PC-3 (cell line): ENCODE data around the gene LIF.

Source experiments
- EZH2 ChIP-seq: fragments of 300-600 bp; sonication (generic); IDR thresholded peaks from one replicate; pipeline ENCODE4 v1.6.1; 2017; ENCODE audit warnings: antibody characterized with exemption, mild to moderate bottlenecking, low read length; ENCODE audit not compliant: unreplicated experiment
- EZH2phosphoT487 ChIP-seq: fragments of 300-600 bp; sonication (generic); IDR thresholded peaks from 2 replicates; pipeline ENCODE4 v1.6.1; 2018; ENCODE audit warnings: mild to moderate bottlenecking, antibody characterized with exemption, low read length, borderline replicate concordance
- TF ChIP-seq, protein P1 (sequence below): fragments of 300-600 bp; sonication (generic); conservative IDR thresholded peaks from 2 replicates; pipeline ENCODE4 v1.5.1; 2017; ENCODE audit warnings: antibody characterized with exemption, low read depth, mild to moderate bottlenecking, low read length

DNA sequence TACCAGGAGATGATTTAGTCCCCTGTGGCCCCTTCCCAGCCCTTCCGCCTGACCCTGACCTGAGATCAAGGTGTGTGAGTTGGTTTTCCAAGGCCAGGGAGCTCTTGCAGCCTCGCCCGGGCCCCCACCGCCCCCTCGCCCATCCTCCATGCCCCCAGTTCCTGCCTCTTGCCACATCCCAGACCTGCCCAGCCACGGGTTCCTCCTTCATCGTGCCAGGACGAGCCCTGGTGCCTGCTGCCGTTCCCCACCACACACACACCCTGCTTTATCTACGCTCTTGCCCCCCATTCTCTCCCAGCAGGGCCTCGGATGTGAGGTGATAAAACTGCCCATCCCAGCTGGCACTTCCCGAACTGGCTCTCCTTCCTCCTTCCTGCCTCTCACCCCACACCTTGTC lies 1.4 kb upstream of the LIF start:
- TF ChIP-seq, protein P1, sequence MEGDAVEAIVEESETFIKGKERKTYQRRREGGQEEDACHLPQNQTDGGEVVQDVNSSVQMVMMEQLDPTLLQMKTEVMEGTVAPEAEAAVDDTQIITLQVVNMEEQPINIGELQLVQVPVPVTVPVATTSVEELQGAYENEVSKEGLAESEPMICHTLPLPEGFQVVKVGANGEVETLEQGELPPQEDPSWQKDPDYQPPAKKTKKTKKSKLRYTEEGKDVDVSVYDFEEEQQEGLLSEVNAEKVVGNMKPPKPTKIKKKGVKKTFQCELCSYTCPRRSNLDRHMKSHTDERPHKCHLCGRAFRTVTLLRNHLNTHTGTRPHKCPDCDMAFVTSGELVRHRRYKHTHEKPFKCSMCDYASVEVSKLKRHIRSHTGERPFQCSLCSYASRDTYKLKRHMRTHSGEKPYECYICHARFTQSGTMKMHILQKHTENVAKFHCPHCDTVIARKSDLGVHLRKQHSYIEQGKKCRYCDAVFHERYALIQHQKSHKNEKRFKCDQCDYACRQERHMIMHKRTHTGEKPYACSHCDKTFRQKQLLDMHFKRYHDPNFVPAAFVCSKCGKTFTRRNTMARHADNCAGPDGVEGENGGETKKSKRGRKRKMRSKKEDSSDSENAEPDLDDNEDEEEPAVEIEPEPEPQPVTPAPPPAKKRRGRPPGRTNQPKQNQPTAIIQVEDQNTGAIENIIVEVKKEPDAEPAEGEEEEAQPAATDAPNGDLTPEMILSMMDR, result no peak
- no peak for TF ChIP-seq EZH2
- TF ChIP-seq EZH2phosphoT487, result no peak
